Heart left ventricle (tissue), 16 donors: ENCODE results near the gene KRT80. TPM values are rescaled to one million over a fixed set of nuclear protein-coding genes. Genes with fewer than 3 reads are reported as not detected.
A peak's percentile ranks its signal among the peaks of the same experiment; 100 is the strongest.

Experiments used
- ATAC-seq, 4 donors: fragments of 200-7000 bp; cut with Tn5 transposase; one replicate each; pipeline ENCODE4 v1.9.1; 2020 to 2022; ENCODE audit warnings: moderate library complexity in 4 of 4, mild to moderate bottlenecking in 3 of 4, moderate number of reproducible peaks in 1 of 4
- DNase-seq, 5 donors: peaks; one replicate each; pipeline ENCODE4 v3.0.0-alpha.2; 2020
- H3K27ac ChIP-seq, 12 donors: fragments of 200-600 bp; sonication (generic) in 4 of 12; one replicate each; pipeline versions ENCODE4 v1.5.0 to v1.8.0; 2016 to 2022; ENCODE audit warnings: mild to moderate bottlenecking in 2 of 12
- H3K27me3 ChIP-seq, 9 donors: fragments of 200-600 bp; sonication (generic) in 2 of 9; one replicate each; pipeline versions ENCODE4 v1.5.1 to v1.8.0; 2016 to 2022; ENCODE audit warnings: mild to moderate bottlenecking in 3 of 9
- H3K36me3 ChIP-seq, 9 donors: fragments of 200-600 bp; sonication (generic) in 2 of 9; one replicate each; pipeline versions ENCODE4 v1.5.0 to v1.8.0; 2018 to 2022; ENCODE audit warnings: mild to moderate bottlenecking in 2 of 9
- H3K4me1 ChIP-seq, 12 donors: fragments of 200-600 bp; sonication (generic) in 4 of 12; one replicate each; pipeline versions ENCODE4 v1.5.0 to v1.8.0; 2016 to 2022; ENCODE audit warnings: mild to moderate bottlenecking in 3 of 12
- H3K4me3 ChIP-seq, 12 donors: fragments of 200-600 bp; sonication (generic) in 4 of 12; one replicate each; pipeline versions ENCODE4 v1.5.0 to v1.8.0; 2017 to 2022; ENCODE audit warnings: mild to moderate bottlenecking in 9 of 12, moderate library complexity in 4 of 12
- H3K9me3 ChIP-seq, 12 donors: fragments of 200-600 bp; sonication (generic) in 4 of 12; one replicate each; pipeline versions ENCODE4 v1.5.0 to v1.8.0; 2016 to 2022; ENCODE audit warnings: mild to moderate bottlenecking in 1 of 12
- POLR2A ChIP-seq, 2 donors: fragments of 450-650 bp; IDR thresholded peaks; one replicate each; pipeline ENCODE4 v1.6.1; 2017; ENCODE audit warnings: antibody characterized with exemption in 2 of 2, mild to moderate bottlenecking in 2 of 2, moderate library complexity in 2 of 2
- WGBS, 4 donors: extraction: QIAGEN DNeasy Blood & Tissue Kit in 2 of 4; methylation state at CpG; one replicate each; pipeline versions ENCODE4 v1.1.5 to v1.1.7; 2013 to 2018; 5-methylcytosine and 5-hydroxymethylcytosine counted together
- intact Hi-C, 10 donors: fragments of 100-400 bp; cut with DNase I; formaldehyde crosslinking; loops; one replicate each; pipeline versions ENCODE4 v1.11.1 to v1.14.2; 2022
- polyA plus RNA-seq, 2 donors: library from polyadenylated mRNA; stranded (reverse); fragments of 200-250 nt; gene quantifications; one replicate each; pipeline ENCODE4 v1.2.3, GENCODE V29; 2013
- total RNA-seq, 9 donors: library from RNA; depleted of rRNA in 2 of 9; stranded (reverse); fragments of >200 nt in 2 of 9; fragmentation: NEBNext Ultra II Directional in 3 of 9; extraction: Animal tissue kit (Norgen Biotek cat#: 25700) in 3 of 9; gene quantifications; one replicate each; pipeline versions ENCODE4 v1.1.0 to v1.2.4, GENCODE V29; 2016 to 2023
- TF ChIP-seq, protein P1 (sequence below), 12 donors: fragments of 200-600 bp; sonication (generic) in 4 of 12; IDR thresholded peaks; one replicate each; pipeline versions ENCODE4 v1.5.0 to v1.8.0; 2018 to 2022; ENCODE audit warnings: antibody characterized with exemption in 12 of 12, mild to moderate bottlenecking in 5 of 12
- donor health status: ischemic (EF 13 %, LVEDD 7.1; RV severe dilation, severe dysfunction).
- donor health status: healthy with polysubstance abuse.
- donor health status: DM: no; HTN: yes; CAD: no.
- donor health status: DM: no; HTN: no; CAD: no.
- donor health status: ischemic (EF 25% LVEDD 6.9; RV normal size, moderate dysfunction).
- donor health status: ischemic (EF 25% LVEDD 5.7; RV mildly dilated, moderate dysfunction).
- donor health status: healthy.
- donor health status: DM: yes; HTN: yes; CAD: no.
- donor health status: ischemic (EF 35%, LVEDD 5.7; RV mildly dilated, moderate dysfunction).
- donor health status: nonischemic (EF 11% LVEDD 7.7; RV severe dilation, severe dysfunction).
- donor health status: DM: yes; HTN: yes; CAD: no.
- donor health status: PGD.
- donor health status: ischemic (EF 29% LVEDD 5.4; RV normal size, mild dysfunction).
- donor health status: nonischemic (EF 23%, LVEDD 6.1; RV moderate dilation, normal function).

KRT80 gene
- total and polyA plus RNA-seq, 11 donors, result 0.08 to 1.2 (median 0.24) TPM; not detected in 2

DNA sequence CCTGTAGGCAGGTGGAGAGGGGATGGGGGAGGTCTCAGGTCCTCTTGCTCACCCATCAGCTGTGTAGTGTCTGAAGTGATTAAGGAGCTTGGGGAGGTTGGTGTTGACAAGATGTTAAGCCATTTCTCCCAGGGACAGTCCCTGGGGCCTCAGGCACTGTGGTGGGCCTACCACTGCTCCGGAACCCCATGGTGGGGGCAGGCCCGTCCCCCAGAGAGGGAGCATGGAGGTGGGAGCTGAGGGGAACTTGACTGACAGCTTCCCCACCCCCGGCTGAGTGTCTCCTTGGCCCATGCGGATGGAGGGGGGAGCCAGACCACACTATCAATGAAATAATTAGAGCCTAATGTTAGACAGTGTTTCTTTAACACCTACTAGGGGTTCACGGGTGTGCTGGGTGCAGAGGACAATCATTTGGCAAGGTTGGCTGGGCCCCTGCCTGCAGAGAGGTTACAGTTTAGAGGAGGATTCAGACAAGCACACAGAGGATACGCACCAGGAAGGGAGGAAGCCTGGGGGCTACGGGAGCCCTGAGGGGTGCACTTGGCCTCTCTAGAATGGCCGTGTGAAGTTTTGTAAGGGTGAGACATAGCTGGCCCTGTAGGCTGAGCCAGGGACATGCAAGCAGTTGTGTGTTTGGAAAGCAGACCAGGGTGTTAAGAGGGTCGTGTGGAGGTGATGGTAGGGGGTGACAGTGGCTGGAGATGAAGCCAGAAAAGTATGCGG lies 19.3 kb upstream of the KRT80 start:
- DNase-seq (peak in 2 of 5 donors; percentile 14 to 25), ATAC-seq (no peak)
- Histone ChIP-seq H3K4me1 (peaks cover 6 to 30% (median 12%) of the 10 kb centered on the region in 12 donors), H3K4me3 (no peak overlapping the region), H3K36me3 (no peaks in the 10 kb centered on the region), H3K27me3 (peaks cover 0 to 6% (median 0%) of the 10 kb centered on the region in 9 donors), H3K27ac (no peak overlapping the region), H3K9me3 (no peaks in the 10 kb centered on the region)
- intact Hi-C loops, result no loop called here
- 78 to 84% (median 81%) methylated on average over 9 to 10 of the region's 10 CpGs for WGBS, 4 donors
- no peak for TF ChIP-seq POLR2A (IDR thresholded peaks at IDR 0.05)
- TF ChIP-seq, protein P1, sequence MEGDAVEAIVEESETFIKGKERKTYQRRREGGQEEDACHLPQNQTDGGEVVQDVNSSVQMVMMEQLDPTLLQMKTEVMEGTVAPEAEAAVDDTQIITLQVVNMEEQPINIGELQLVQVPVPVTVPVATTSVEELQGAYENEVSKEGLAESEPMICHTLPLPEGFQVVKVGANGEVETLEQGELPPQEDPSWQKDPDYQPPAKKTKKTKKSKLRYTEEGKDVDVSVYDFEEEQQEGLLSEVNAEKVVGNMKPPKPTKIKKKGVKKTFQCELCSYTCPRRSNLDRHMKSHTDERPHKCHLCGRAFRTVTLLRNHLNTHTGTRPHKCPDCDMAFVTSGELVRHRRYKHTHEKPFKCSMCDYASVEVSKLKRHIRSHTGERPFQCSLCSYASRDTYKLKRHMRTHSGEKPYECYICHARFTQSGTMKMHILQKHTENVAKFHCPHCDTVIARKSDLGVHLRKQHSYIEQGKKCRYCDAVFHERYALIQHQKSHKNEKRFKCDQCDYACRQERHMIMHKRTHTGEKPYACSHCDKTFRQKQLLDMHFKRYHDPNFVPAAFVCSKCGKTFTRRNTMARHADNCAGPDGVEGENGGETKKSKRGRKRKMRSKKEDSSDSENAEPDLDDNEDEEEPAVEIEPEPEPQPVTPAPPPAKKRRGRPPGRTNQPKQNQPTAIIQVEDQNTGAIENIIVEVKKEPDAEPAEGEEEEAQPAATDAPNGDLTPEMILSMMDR (IDR thresholded peaks at IDR 0.05), result no peak

DNA sequence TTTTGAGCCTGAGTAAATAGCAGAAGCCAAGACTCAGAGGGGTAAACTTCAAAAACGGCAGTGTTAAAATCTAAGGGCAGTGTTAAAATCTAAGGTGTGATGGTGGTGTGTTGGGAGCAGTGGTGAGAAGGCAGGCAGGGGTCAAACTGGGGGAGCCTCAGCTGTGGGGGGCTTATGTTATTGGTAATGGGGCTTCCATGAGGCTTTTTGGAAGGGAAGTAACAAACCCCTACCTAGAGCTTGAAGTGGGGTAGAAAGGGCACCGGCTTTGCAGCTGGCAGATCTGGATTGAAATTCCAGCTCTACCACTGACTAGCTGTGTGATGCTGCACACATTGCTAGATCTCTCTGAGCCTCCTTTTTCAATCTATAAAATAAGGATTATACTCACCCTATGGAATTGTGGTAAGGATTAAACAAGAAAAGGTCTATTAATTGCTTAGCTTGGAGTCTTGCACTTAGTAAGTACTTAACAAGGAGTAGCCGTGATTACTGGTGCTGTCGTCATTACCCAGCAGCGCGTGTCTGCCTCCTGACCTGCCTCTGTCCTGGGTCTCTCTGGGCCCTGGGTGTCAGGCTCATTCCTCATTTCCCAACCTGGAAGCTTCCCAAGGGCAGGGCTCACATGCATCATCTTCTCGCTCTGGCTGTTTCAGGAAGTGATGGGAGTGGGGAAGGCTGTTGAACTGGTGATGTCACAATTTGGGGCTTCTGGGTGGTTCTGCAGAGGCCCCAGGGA lies 18.5 kb upstream of the KRT80 start:
- WGBS, 4 donors, result 84 to 86% (median 85%) methylated on average over 7 of the region's 7 CpGs
- no peak for ATAC-seq

DNA sequence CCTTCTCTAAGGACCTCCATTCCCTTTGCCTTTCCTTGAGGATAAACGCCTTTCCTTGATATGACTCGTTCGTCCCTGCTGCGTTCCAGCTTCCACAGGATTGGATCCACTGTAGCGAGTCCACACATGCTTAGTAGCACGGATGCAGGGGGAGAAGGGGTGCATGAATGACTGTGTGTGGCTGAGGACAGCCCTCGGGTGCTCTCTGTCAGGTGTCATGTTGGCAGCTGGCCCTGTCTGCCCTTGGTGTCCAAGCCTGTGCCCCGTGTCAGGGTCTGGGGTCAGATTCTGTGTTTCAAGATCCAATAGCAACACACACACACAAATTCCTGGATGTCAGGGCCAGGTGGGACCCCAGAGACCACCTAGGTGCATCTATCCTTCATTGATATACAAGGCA lies 17.5 kb upstream of the KRT80 start:
- WGBS, 4 donors, result 68 to 79% (median 73%) methylated on average over 8 of the region's 8 CpGs
- no peak overlapping the region for H3K27ac ChIP-seq
- H3K4me1 ChIP-seq, result peaks cover 6 to 34% (median 12%) of the 10 kb centered on the region in 12 donors
- ATAC-seq (no peak), DNase-seq (peak in 2 of 5 donors; percentile 16 to 40)
- H3K36me3 ChIP-seq, result no peaks in the 10 kb centered on the region
- no peaks in the 10 kb centered on the region for H3K9me3 ChIP-seq
- H3K4me3 ChIP-seq, result no peak overlapping the region
- TF ChIP-seq, protein P1 (IDR thresholded peaks at IDR 0.05), result no peak
- no peak for TF ChIP-seq POLR2A (IDR thresholded peaks at IDR 0.05)
- H3K27me3 ChIP-seq, result peaks cover 0 to 6% (median 0%) of the 10 kb centered on the region in 9 donors
- intact Hi-C loops, result no loop called here

More for the DNA sequence above, 18.5 kb upstream of the KRT80 start:
- Histone ChIP-seq H3K4me1 (peaks cover 6 to 34% (median 12%) of the 10 kb centered on the region in 12 donors), H3K27me3 (peaks cover 0 to 6% (median 0%) of the 10 kb centered on the region in 9 donors), H3K4me3 (no peak overlapping the region), H3K36me3 (no peaks in the 10 kb centered on the region), H3K27ac (no peak overlapping the region), H3K9me3 (no peaks in the 10 kb centered on the region)
- peak in 2 of 5 donors; percentile 26 to 48 for DNase-seq
- TF ChIP-seq, protein P1 (IDR thresholded peaks at IDR 0.05), result no peak
- no peak for TF ChIP-seq POLR2A (IDR thresholded peaks at IDR 0.05)
- intact Hi-C loops, result no loop called here
